T-helper 1 cell treated with Interleukin-12 subunit alpha and Interleukin-12 subunit beta and Interleukin-4 antibody, amounts not matched to agents 30 ng/mL and 1 ng/mL, for 36 hours (primary cell): ENCODE data around the gene DNTTIP2. TPM values are rescaled to one million over a fixed set of nuclear protein-coding genes. Genes with fewer than 3 reads are reported as not detected.
"Not testable (repeated sequence)": the region's sequence is repeated elsewhere in the genome, so short reads cannot be mapped to it uniquely, and the experiment has no call there.

ENCODE experiments used
- intact Hi-C: fragments of 100-400 bp; cut with micrococcal nuclease; formaldehyde crosslinking; loops from one replicate; pipeline ENCODE4 v1.15.1; 2024
- total RNA-seq: library from RNA; stranded (reverse); gene quantifications from 2 replicates; pipeline ENCODE4 v1.2.3, GENCODE V29; 2022

Gene DNTTIP2
- total RNA-seq, 1 donor from 2014 or later, result 66.3 TPM

DNA sequence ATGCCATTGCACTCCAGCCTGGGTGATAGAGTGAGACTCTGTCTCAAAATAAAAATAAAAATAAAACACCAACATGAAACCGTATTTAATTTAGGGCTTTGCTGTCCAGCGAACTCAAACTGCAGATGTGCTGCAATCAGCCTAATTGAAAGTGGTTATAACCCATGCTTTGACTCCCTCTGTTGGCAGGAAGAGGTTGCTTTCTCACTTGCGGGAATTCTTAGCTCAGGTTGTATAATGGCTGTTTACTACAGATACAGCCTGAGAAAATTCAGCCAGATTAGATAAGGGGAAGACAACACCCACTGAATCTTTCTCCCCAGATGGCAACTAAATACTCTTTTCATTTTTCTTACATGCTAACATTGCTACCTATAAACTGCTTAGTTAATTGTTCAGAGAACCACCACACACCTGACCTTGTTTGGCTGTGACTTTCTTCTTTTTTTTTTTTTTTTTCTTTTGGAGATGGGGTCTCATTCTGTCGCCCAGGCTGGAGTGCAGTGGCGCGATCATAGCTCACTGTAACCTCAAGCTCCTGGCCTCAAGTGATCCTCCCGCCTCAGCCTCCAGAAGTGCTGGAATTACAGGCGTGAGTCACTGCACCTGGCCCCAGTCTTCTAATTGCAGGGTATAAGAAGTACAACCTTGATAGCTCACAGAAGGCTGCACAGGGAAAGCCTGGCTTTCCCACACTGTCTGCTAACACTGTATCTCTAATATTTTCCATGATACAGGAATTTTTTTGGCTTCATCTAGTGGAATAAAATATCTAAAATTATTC lies 34.6 kb downstream of the DNTTIP2 start:
- intact Hi-C loops, result loop anchor here (1.0 to 10.0 kb wide), 10 partner anchors 30 to 1360 kb away; partner anchors contain the start of genes DIPK1A, GFI1 and RPL5

DNA sequence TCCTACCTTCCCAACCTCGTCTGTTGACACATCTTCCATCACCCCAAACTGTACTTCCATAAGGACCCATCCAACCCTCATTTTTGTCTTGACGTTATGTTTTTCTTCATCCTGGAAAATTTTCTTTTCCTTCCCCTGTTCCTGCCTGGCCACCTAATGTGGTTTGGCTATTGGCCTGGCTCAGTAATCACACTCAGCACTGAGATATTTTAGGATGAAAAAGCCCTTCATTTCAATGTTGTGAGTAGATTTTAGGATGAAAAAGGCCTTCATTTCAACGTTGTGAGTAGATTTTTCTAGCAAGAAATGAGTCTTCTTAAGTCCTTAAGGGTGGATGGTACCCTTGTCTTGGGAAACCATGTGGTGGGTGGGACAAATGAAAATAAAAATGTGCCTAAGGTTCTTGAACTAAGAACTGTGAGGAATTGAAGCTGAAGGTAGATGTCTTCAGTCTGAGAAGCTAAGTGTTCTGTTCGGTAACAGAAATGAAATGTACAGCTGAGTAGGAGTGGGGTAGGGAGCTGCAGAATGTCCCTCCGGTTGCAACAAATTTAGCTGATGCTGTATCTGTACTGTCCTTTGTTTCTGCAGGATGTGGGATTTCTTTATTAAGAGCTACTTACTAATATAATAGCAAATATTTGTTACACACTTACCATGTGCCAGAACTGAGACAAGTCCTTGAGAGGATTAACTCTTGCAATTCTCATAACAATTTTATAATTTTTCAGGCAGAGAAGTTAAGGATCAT lies 36.1 kb downstream of the DNTTIP2 start:
- intact Hi-C loops, result loop anchor here (10.0 kb wide), 2 partner anchors 818 to 1358 kb away; partner anchors contain the start of gene GFI1

DNA sequence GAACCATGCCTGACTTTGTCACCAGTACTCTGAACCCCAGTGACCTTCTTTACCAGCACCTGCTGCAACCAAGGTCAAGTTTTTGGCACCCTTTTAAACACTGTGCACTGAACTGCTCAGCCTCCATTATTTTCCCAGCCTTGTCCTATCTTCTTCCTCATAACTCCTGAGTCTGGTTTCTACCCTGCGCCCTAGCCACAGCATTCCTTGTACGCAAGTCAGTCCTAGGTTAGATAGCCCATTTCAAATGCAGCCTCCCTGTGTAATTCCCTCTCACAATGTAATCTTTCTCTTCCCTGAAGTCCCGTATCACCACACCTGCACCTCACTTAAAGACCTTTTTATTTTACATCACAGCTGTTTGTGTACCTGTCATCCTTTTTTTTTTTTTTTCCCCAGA lies 37.2 kb downstream of the DNTTIP2 start:
- intact Hi-C loops, result loop anchor here (10.0 kb wide), 2 partner anchors 817 to 1357 kb away; partner anchors contain the start of gene GFI1

DNA sequence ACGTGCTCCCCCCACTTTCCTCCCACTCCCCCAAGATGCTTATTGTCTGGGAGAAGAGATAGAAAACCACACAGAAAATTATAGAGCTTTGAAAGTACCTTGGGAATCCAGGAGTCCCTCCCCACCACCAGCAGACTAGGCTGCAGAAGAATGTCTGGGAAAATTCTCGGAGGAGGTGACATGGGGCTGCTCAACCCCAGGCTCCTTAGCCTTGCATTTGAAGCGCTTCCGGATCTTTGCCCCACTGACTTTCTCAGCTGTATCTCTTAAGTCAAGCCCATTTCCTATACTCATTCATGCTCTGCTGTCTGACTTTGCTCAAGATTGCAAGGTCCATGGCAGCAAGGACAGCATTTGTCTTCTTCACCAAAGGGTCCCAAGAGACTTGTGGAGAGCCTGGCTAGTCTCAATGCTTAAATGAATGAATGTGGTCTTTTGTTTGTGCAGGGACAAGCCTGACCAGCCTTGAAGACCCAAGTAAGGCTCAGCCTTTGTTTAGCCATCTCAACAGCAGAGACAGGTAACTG lies 38.0 kb downstream of the DNTTIP2 start:
- intact Hi-C loops, result loop anchor here (10.0 kb wide), 2 partner anchors 816 to 1356 kb away; partner anchors contain the start of gene GFI1

DNA sequence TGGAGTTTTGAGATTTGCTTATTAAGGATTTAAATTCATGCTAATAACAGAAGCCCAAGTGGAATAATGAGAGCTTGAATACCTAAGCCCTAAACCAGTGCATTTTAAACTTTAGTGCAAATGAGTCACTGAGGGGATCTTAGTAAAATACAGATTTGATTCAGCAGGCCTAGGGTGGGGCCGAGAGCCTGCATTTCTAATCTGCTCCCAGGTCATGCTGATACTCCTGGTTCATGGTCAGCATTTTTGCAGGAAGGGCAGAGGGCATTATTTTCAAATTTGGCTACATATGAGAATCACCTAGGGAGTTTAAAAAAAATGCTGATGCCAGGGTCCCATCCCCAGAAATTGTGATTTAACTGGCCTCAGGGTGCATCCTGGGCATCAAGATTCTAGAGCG lies 39.3 kb downstream of the DNTTIP2 start:
- intact Hi-C loops, result loop anchor here (10.0 kb wide), 2 partner anchors 815 to 1355 kb away; partner anchors contain the start of gene GFI1

DNA sequence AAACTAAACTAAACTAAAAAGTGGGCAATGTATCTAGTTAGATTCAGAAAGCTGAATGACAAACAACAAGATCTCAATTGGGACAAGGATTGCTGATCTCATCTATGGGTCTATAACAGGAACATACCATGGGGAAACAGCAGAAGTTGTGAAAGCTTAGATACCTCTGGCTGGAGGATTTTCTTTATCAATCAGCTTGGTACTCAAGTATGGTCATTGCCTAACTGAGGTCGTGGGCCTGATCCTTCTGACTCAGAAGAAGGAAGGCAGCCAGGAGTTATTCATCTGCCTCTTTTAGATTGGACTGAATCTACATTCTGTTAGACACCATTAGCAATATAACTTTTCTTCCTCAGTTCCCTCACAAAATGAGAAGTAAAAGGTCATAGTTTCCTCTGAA lies 39.7 kb downstream of the DNTTIP2 start:
- intact Hi-C loops, result no loop called here

DNA sequence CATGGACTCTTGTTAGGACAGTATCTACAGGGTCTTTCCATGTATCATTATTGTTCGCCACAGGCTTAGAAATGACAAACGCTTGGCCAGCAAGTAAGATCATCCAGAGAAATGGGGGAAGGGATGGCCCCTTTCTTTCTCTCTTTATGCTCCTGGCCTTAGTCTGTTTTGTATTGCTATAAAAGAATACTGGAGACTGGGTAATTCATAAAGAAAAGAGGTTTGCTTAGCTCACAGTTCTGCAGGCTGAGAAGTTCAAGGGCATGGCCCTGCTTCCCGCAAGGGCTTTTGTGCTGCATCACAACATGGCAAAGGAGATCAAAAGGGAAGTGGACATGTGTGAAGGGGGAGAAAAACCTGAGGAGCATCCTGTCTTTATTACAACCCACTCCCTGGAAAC lies 41.0 kb downstream of the DNTTIP2 start:
- intact Hi-C loops, result no loop called here

DNA sequence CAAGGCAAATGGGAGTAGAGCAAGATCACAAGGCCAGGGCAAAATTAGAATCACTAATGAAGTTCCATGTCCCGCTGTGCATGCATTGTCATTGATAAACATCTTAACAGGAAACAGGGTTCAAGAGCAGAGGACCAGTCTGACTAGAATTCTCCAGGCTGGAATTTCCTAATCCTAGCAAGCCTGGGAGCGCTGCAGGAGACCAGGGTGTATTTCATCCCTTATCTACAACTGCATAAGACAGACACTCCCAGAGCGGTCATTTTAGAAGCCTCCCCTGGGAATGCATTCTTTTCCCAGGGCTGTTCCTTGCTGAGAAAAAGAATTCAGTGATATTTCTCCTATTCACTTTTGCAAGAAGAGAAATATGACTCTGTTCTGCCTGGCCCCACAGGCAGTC lies 45.7 kb downstream of the DNTTIP2 start:
- intact Hi-C loops, result not testable (repeated sequence)

DNA sequence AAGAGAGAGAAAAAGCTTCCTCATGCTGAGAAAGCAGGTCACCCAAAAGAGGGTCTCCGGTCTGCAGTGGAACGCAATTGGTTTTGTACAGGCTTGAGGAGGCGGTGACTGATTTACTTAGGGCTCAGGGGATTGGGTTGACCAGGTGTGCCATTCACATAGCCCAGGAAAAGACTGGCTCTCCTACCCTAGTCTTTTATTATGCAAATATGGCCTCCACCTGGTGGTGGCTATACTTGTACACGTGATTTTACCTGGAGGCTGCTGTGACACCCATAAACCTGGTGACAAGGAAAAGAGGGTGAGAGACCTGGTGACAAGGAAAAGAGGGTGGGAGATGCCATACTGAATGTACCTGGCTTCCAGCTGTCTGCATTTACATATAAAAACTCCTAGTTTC lies 49.9 kb downstream of the DNTTIP2 start:
- intact Hi-C loops, result no loop called here

DNA sequence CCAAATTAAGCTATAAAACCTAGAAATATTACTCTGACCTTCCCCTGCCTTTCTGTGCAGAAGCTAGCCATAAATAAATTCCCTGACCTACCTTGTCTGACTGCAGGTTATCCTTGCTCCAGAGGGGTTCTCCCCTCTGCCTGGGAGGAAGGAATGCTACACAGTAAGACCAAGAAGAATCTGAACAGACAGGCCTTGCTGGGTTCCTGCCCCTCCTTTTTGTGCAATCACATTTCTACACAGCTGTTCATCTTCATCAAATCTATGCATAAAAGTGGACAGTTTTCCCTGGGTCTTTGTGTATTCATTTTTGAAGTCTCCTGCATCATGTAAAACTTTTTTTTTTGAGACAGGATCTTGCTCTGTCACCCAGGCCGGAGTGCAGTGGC lies 50.6 kb downstream of the DNTTIP2 start:
- intact Hi-C loops, result no loop called here

DNA sequence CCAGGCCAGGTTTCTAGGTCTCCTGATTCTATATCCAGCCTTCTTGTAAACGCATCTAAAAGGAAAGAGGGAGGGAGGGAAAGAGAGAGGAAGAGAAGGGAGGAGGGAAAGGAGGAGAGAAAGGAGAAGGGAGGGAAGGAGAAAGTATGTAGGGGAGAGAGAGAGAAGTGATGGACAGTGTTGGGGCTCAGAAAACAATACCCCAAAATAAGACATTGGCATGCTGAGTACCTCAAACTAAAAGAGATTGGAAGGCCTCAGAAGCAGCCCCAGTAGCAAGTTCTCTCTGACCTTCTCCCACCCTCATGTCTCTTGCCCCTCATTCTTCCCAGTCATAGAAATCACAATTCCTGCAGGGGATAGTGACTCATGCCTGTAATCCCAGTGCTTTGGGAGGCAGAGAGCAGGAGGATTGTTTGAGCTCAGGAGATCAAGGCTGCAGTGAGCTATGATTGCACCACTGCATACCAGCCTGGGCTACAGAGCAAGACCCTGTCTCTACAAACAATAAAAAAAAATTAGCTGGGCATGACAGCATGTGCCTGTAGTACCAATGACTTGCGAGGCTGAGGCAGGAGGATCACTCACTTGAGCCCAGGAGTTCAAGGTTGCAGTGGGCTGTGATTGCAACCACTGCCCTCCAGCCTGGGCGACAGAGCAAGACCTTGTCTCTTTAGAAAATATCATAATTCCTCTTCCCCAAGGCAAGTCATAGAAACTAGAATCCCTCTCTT lies 51.2 kb downstream of the DNTTIP2 start:
- intact Hi-C loops, result no loop called here

DNA sequence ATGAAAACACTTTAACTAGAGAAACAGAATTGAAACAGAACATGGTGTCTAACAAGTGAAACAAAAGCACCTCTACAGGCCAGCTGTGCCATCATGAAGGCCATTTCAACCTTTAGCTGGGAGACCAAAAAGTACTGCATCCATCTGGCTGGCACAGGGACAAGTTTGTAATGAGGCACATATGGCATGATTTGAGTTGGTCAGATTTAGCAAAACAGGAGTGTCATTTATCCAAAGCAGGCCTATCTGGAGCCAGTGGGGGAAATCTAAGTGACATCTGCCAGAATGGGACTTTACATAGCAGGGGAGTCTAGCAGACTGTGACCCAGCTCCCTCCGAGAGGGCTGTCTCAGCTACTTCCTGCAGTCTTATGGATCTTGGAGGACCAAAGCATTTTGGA lies 51.9 kb downstream of the DNTTIP2 start:
- intact Hi-C loops, result no loop called here

DNA sequence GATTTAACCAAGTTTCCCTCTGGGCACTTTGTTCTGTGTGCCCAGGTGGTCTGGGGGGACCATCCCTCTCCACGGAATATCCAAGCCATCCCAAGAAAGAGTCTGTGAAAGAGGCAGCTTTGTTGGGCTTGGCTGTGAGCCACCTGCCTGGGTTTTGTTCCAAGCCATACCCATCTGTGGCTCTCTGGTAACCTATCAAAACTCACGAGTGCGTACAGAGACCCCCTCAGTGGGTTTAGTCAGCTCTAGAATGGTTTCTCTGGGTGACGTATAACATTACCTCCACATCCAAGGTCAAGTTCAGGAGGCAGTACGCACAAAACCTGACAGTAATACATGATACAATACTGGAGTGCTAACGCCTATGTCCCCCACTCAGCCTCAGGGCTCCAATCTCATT lies 54.2 kb downstream of the DNTTIP2 start:
- intact Hi-C loops, result no loop called here

DNA sequence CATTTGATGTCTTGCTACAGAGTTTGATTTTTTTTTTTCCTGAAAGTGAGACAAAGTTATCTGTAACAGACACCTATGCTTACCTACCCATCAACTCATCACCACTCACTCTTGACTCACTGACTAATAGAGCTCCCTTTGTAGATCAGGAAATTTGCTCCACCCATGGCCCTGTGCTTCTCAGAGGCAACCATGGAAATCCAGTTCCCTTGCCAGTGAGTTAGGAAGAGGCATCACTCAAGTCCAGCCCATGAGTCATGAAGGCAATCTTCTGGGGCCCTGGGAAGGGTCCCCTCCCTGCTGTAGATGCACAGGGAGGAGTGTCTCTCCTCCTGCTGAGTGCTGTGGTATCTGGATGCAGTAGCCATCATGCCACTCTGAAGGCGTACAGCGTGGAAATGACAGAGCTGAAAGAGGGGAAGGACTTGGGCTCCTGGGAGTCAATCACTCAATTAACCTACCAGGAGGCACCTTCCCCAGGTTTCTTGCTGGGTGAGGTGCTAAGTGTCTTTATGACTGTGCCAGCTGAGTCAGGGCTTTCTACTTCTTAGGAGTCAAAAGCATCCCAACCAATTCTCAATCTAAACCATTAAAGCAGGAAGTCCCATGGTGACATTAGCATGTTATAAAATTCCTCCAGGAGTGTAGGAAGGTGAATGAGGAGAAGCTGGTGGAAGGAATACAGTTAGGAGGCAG lies 56.1 kb downstream of the DNTTIP2 start:
- intact Hi-C loops, result no loop called here

DNA sequence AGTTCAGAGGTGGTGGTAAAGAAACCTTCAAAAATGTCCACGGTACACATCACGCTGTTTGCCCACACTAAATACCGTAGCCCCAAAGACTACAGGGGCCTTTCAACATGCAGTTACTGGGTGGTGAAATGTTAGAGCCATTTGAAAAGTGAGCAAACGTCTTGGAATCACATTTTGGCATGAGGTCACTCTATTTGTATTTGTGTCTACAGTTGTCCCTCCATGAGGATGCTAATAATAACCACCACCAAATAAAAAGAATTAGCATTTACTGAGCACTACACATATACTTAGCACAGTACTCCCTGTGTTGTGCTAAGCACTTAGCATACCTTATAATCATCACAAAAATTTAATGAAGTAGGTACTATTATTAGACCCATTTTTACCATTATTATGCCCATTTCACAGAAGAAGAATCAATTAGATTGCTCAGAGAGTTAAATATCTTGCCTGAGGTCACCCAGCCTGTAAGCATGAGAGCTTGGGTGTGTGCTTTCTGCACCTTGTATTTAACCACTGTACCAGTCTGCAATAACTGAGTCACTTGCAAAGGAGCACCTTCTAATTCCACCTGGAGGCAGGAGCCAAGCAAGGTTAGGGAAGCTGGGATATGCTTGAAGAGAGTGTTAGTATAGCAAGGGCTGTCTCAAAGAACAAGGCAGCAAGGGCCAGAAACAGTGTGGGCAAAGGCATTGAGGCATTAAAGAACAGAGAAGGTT lies 57.4 kb downstream of the DNTTIP2 start:
- intact Hi-C loops, result no loop called here

DNA sequence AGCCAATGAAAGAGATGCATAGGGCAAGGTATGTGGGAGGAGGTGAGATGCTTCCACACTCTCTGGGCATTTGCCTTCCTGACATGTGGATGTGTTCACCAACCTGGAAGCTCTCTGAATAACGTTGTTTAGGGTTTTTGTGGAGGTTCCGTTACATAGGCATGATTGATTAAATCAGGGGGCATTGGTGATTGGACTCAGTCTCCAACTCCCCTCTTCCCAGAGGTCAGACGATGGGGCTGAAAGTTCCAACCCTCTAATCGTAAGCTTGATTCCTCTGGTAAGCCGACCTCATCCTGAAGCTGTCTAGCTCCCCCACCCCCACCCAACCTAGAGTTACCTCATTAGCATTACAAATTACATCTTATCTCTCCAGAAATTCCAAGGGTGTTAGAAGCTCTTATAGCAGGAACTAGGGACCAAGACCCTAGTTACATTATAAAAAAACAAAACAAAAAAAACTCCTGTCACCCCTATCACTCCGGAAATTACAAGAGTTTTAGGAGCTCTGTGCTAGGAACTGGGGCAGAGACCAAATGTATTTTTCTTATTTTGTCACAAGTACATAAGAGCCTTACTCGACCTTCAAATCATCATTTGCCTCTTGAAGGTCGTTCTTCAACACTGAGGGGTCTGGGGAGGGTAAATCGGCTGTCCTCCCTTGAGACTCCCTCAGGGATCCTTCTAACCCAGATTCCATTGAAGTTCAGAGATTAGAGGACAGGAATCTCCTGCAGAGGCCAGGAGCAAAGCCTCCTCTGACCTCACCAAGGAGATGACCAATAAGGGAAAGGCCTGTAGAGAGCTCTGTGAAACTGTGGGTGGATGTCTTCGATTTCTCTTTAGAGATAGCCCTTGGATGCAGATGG lies 58.2 kb downstream of the DNTTIP2 start:
- intact Hi-C loops, result no loop called here

DNA sequence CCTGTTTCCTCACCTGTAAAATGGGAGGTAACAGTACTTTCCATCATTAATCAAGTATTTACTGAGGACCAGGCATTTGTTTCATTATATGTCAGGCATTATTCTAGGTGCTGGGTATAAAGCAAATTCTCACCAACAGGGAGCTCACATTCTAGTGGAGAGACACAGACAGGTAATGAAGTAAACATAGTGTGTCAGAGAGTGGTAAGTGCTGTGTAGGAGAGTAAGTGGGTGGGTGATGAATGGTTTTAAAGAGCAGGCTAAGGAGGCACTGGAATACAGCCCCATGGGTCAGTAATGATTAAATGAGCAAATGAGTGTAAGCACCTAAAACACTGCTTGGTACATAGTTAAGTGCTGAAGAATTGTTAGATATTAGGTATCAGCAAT lies 60.4 kb downstream of the DNTTIP2 start:
- intact Hi-C loops, result no loop called here

DNA sequence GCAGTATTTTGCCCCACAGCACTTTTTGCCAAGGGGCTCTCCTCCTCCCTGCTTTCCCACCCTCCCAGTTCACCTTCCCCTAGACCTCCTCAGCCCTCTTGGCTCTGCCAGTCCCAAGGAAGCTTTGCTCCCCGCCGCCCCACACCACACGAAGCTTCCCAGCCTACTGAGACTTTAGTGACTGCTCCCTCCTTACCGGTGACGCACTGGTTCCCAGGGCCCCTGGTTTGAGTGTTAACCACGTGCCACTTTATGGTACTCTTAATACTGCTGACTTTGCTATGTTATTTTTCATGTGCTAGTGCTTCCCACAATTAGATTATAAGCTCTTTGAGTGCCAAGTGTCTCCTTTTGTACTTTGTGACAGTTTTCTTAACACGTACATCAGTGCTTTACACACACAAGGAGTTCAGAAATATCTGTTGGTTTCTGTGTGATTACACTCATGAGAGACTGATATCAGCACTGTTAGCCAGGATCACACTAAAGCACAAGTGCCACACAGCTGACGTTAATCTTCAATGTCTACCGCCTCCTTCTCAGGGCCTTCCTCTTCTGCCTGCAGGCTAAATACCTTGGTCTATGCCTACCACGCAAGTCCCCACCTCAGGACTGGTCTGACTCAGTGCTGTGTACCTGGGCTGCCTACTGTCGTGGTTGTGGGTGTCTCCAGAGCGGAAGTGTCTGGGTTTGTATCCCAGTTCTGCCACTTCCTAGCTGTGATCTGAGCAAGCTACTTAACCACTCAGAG lies 61.0 kb downstream of the DNTTIP2 start:
- intact Hi-C loops, result no loop called here
